ENCODE measurements around the gene TNNT2.

Gene TNNT2

GRCh38 chr1:201356701-201357100 is 20.8 kb downstream of the TNNT2 start:
- no peak for DNase-seq (ENCODE audit: low spot score)

- no peak for DNase-seq (ENCODE audit: low spot score)
Observed at GRCh38 chr1:201356236-201356635, 21.2 kb downstream of the TNNT2 start.

- DNase-seq (ENCODE audit: low spot score): no peak
Observed at GRCh38 chr1:201355471-201355870, 22.0 kb downstream of the TNNT2 start.

GRCh38 chr1:201354901-201355295 is 22.6 kb downstream of the TNNT2 start:
- no peak for DNase-seq (ENCODE audit: low spot score)

GRCh38 chr1:201354151-201354900 is 23.2 kb downstream of the TNNT2 start:
- DNase-seq (ENCODE audit: low spot score): no peak

- peak; percentile 22 for DNase-seq (ENCODE audit: low spot score)
Observed at GRCh38 chr1:201353186-201353940, 24.1 kb downstream of the TNNT2 start.

GRCh38 chr1:201351617-201352016 is 25.9 kb downstream of the TNNT2 start:
- no peak for DNase-seq (ENCODE audit: low spot score)

- DNase-seq (ENCODE audit: low spot score): no peak
Observed at GRCh38 chr1:201350884-201351283, 26.6 kb downstream of the TNNT2 start.

- DNase-seq (ENCODE audit: low spot score): no peak
Observed at GRCh38 chr1:201350361-201350725, 27.1 kb downstream of the TNNT2 start.

GRCh38 chr1:201349092-201349491 is 28.4 kb downstream of the TNNT2 start:
- DNase-seq (ENCODE audit: low spot score): no peak

- DNase-seq (ENCODE audit: low spot score): peak; percentile 47
Observed at GRCh38 chr1:201348211-201348566, 29.3 kb downstream of the TNNT2 start.

- DNase-seq (ENCODE audit: low spot score): no peak
Observed at GRCh38 chr1:201347498-201348210, 29.8 kb downstream of the TNNT2 start.

GRCh38 chr1:201346987-201347386 is 30.5 kb downstream of the TNNT2 start:
- DNase-seq (ENCODE audit: low spot score): no peak

- peak; percentile 60 for DNase-seq (ENCODE audit: low spot score)
Observed at GRCh38 chr1:201346337-201346939, 31.0 kb downstream of the TNNT2 start.

GRCh38 chr1:201345081-201345355 is 32.5 kb downstream of the TNNT2 start:
- DNase-seq (ENCODE audit: low spot score): no peak

- DNase-seq (ENCODE audit: low spot score): no peak
Observed at GRCh38 chr1:201344206-201345080, 33.0 kb downstream of the TNNT2 start.

- DNase-seq (ENCODE audit: low spot score): no peak
Observed at GRCh38 chr1:201341377-201341776, 36.1 kb downstream of the TNNT2 start.

- DNase-seq (ENCODE audit: low spot score): no peak
Observed at GRCh38 chr1:201336711-201337450, 40.6 kb downstream of the TNNT2 start.

GRCh38 chr1:201335901-201336300 is 41.6 kb downstream of the TNNT2 start:
- no peak for DNase-seq (ENCODE audit: low spot score)

GRCh38 chr1:201335174-201335870 is 42.2 kb downstream of the TNNT2 start:
- DNase-seq (ENCODE audit: low spot score): no peak
